HG03139 (cell line): ENCODE measurements around the gene NEDD8.
"Not testable (repeated sequence)": the region's sequence is repeated elsewhere in the genome, so short reads cannot be mapped to it uniquely, and the experiment has no call there.

Experiments used
- ATAC-seq: cut with Tn5 transposase; IDR thresholded peaks from one replicate; pipeline ENCODE4 v1.9.1; 2021; ENCODE audit not compliant: unreplicated experiment

NEDD8 gene

DNA sequence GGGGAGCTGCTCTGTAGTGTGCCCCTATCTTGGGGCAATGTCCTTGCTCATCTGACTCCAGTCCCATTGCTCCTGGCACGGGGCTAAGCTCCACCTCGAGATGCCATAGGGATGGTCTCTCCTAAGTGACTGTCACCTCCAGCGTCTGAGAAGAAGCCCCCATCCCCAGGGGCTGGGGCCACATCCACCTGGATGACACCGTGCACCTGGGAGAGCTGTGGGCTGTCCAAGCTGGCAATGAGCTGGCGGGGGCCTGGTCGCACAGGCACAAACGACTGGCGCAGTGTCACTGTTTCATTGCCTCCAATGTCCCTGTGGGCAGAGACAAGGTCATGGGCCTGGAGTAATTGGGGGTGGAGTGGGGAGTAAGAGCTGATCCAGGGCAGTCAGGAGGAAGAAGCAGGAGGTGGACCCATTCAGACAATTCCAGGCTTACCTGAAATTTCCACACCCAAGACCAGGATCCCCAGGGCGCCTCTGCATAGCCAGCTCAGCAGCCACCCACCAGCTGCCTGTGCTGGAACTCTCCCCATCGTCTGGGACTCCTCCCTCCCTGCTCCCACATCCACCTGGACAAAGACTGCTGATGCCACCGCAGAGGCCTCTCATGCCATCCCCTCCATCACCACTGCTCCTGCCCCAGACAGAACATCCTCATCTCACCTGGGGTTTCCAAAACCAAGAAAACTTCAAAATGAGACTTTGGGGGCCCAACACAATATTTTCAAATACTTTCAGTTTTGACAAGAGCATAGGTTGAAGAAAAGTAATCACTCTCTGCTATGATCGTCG is 17.3 kb upstream of the NEDD8 start:
- no peak for ATAC-seq

DNA sequence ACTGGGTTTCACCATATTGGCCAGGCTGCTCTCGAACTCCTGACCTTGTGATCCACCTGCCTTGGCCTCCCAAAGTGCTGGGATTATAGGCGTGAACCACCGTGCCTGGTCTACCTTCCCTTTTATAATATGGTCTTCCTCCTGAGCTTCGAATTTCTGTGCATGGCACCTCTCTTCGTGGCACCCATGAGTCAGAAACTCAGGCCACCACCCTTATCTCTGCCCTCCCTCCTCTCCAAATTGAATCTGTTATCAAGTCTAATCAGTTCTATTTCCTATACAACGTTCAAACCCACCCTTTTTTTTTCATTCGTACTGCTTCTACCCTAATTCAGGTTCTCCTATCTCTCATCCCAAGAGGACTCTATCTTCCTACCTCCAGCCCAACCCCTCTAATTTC is 15.3 kb upstream of the NEDD8 start:
- no peak for ATAC-seq

DNA sequence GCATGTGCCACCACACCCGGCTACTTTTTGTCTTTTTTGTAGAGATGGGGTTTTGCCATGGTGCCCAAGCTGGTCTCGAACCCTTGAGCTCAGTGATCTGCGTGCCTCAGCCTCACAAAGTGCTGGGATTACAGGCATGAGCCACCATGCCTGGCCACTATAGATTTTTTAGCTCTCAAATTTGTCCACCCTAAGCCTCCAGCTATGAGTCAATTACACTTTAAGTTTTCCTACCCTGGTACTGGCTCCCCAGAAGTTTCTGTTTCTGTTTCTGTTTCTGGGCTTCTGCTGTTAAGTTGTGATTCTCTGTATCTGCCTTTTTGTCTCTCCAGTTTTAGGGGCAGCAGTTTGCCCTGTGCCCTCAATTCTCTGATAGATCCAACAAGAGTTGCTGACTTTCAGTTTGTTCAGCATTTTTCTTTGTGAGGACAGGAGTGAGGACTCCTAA is 14.6 kb upstream of the NEDD8 start:
- no peak for ATAC-seq

DNA sequence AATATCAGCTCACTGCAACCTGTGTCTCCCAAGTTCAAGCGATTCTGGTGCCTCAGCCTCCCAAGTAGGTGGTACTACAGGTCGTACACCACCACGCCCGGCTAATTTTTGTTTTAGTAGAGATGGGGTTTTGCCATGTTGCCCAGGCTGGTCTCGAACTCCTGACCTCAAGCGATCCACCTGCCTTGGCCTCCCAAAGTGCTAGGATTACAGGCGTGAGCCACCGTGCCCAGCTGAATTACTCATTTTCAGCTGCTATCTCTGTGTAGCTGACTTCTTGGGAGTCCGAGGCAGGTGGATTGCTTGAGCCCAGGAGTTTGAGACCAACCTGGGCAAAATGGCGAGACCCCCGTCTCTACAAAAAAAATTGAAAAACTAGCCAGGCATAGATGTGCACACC is 13.2 kb upstream of the NEDD8 start:
- ATAC-seq: not testable (repeated sequence)

DNA sequence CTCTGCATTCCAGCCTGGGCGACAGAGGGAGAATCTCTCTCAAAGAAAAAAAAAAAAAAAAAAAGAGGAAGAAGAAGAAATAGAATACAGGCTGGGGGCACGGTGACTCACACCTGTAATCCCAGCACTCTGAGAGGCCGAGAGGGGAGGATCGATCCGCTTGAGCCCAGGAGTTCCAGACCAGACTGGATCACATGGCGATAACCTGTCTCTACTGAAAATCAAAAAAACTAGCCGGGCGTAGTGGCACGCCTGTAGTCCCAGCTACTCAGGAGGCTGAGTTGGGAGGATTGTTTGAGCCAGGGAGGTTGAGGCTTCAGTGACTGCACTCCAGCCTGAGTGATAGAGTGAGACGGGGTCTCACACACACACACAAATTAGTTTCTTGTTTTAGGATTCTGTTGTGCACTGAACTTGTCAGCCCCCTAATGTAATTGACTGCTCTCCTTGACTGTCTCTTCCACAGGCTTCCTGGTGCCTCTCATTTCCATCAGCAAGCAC is 11.2 kb upstream of the NEDD8 start:
- ATAC-seq: no peak

DNA sequence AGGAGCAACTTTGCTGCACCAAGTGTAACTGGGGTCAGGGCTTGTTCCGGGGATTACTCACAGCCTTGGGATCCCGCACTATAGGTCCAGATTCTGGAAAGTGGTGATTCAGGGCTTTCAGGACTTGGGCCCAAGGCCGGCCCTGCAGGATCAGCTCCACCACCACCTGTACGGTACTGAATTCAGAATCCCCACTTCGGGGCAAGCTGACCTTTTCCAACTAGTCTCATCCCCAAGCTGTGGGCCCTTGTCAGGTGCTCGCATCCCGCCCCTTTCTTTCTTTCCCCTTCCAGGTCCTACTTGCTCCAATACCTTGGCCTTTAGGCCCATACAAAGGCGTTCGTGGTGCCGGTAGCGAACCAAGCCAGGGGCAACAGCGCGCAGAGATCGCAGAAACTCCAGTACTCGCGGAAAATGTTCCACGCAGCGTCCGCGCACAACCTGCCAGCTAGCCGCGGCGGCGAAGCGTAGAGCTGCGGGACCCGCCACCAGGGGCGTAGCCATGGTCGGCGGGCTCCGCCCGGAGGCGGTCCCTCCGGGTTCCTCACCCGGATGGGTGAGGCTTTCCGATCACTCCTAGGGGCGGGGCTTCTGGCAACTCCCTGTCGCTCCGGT is 9.8 kb upstream of the NEDD8 start:
- peak; percentile 72 for ATAC-seq

DNA sequence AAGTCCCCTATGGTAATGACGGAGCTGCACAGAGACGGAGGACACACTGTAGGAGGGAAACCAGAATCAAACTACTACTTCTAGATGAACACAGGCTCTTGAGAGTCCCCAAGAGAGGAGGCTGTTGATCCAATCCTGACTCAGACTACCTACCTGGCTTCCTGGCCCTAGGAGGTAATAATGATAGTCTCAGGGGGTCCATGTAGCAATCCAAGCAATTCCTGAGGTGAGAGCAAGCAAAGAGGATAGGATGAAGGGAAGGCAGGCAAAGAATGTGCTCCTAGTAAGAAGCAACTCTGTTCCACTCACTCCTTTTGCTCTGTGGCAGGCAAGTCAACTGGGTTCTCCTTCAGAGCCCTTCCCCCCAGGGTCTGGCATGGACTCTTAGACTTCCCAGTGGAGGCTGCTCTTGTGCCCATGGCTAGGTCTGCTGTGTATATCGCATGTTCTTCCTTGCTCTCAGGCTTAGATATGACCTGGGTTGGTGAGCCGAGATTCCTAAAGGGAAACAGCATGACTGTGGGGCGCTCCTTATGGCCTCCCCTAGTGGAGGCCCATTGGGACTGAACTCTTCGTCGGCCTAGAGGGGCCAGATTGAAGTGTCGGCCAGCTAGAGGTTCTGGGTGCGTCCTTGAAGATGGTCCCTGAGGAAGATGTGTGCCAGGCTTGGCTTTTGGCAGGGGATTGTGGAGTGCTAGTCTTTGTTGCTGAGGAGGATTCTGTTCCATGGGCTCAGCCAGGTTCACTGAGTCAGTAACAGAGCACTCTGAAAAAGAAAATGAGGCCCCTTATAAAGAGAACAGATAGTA is 8.1 kb upstream of the NEDD8 start:
- no peak for ATAC-seq

DNA sequence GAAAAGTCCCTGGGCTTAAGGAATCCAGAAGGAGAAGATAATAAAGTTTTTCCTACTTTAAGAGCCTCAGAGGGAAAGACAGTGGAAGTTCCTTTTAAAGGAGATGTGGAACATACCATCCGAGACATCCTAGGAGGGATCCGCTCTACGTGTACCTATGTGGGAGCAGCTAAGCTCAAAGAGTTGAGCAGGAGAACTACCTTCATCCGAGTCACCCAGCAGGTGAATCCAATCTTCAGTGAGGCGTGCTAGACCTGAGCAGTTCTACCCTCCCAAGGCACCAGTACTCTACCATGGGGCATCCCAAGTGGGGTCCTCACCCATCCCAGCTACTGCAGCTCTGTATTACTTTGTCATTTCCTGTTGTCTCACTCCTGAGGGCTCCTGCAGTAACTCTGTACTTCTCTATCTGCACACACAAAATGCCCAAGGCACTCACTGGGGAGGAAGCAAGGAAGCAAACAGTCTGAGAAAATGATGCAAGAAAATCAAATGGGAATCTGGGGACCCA is 6.4 kb upstream of the NEDD8 start:
- no peak for ATAC-seq

DNA sequence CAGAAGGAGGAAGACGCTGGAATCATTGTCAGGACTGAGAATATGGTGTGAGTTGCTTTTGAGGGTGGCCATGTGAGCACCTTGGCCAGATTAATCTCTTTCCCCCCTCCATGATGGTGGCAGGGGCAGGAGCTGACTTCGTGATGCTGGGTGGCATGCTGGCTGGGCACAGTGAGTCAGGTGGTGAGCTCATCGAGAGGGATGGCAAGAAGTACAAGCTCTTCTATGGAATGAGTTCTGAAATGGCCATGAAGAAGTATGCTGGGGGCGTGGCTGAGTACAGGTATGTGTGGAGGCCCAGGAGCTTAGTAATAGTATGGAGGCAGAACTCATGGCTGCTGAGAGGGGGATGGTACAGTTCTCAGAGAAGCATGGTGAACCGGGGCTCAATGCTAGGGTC is 6.0 kb upstream of the NEDD8 start:
- ATAC-seq: no peak

DNA sequence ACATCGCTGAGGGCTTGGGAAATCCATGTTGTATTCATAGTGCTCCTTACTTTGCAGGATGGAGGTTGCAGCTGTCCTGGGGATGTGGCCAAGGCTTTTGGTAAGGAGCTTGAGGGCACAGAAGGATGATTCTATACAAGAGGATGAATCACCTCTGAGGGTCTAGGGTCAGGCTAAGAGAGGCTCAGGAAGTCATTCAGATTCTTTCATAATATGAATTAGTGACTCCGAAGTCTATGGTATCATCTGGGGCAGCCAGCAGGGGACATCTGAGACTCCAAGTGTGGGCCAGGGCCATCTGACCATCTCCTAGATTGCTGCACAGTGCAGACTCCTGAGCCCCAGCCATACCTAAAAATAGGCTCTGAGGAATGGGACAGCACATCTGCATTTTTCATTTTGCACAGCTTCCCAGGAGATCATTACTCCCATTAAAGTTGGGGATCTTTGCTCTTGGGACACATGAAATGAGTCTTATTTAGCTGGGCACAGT is 5.3 kb upstream of the NEDD8 start:
- ATAC-seq: no peak

DNA sequence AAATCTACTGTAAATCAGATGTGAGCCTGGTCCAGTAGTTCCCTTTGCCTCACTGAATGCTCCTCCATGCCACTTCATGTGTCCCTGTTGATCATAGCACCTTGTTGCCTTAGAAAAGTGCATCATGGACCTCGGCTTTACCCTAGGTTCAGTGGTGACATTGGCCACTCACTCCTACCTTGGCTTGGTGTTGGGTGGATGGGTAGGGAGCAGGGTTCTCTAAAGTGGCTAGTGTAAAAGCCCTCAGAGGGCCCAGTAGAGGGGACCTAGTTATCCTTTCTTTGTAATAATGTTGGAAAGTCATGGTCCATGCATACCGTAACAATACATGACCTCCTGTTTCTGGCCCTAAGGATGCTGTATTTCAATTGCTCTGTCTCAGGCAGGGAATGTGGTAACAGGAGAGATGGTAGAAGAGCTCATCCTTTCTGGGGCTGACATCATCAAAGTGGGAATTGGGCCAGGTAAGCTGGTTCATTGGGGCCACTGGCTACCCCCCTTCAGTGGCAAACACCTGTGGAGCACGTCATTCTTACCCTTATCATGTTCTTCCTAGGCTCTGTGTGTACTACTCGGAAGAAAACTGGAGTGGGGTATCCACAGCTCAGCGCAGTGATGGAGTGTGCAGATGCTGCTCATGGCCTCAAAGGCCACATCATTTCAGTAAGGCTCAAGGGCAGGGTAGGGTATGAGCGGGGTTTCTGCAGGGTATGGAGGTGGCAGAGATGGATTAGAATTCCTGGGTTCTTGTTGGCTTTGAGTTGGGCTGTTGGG is 4.7 kb upstream of the NEDD8 start:
- ATAC-seq: no peak

DNA sequence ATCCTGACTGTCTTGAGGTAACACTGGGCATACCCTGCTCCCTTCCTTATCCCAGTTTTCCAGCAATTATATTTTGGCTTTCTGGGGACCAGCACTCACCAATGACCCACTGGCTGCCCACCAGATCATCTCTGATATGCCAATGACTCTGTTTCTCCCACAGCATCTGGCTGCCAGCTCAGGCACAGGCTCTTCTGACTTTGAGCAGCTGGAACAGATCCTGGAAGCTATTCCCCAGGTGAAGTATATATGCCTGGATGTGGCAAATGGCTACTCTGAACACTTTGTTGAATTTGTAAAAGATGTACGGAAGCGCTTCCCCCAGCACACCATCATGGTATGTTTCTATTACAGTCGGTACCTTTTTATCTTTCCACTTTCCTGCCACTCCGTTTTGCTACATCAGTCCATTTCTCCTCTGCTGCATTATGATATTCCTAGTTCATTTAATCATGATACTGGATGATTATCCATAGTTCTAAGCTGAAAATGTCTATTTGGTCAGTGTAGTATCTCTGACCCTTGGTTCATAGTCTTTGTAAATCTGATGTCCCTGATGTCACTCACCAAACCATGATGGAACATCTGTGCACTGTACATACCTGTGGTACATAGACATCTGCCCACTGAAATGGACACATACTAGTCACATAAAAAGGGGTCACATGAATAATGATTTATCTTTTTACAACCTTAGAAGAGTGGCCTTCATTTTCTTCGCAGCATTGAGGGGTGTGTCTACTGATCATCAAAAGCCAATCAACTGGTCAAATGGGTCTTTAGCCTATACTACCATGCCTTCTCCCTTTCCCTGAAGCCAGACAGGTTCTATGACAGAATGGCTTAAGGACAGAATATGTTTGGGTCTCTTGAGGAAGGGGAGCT is 3.9 kb upstream of the NEDD8 start:
- no peak for ATAC-seq

DNA sequence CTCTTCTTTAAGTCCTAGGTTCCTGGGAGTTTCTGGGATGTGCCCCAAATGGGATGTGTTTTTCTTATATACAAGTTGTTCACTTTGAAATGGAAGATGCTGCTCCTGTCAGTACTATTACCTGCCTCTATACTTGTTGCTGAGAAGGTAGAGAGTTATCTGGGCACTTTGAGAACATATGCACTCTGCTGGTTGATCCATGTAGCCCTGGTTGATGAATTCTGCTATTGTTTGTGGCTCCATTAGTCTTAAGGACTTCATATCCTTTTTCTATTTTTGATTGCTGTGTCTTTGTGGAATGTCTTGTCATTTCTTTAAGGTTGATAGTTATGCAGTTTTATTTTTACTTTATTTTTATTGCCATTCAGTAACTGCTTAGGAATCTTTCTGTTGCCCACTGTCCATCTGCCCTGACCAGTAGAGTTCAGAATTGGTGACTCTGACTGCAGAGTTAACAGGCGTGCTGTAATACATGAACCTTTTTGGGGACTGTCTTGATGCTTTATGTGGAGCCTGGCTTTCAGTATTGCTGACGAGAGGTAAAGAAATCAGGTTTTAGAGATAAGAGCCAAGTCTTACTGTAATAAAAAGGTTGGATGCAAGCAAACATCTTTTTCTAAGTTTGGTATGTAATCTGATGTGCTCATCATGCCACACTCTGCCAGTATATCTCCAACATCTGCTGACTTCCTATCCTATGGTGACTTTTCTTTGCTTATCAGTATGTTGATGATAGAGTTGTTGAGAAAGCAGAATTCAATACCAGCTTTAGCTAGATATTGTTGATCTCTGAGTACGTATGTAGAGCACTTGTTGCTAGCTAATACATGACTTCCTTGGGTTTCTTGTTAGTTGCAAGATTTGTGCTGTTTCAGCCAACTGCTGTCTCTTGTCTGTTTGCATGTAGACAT is 2.2 kb upstream of the NEDD8 start:
- ATAC-seq: no peak

DNA sequence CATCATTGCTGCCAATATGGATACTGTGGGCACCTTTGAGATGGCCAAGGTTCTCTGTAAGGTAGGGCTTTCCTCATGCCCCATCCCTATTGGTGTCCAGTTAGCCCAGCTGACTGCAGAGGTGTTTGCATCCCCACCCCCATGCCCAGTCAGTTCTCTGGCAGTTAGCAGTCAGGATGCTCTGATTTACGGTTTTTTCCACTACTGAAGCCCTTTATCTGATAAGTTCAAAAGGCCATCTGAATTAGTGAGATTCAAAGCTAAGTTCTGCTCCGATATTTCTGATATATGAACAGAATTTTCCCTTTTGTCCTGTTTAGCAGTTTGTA is 1.3 kb upstream of the NEDD8 start:
- no peak for ATAC-seq

DNA sequence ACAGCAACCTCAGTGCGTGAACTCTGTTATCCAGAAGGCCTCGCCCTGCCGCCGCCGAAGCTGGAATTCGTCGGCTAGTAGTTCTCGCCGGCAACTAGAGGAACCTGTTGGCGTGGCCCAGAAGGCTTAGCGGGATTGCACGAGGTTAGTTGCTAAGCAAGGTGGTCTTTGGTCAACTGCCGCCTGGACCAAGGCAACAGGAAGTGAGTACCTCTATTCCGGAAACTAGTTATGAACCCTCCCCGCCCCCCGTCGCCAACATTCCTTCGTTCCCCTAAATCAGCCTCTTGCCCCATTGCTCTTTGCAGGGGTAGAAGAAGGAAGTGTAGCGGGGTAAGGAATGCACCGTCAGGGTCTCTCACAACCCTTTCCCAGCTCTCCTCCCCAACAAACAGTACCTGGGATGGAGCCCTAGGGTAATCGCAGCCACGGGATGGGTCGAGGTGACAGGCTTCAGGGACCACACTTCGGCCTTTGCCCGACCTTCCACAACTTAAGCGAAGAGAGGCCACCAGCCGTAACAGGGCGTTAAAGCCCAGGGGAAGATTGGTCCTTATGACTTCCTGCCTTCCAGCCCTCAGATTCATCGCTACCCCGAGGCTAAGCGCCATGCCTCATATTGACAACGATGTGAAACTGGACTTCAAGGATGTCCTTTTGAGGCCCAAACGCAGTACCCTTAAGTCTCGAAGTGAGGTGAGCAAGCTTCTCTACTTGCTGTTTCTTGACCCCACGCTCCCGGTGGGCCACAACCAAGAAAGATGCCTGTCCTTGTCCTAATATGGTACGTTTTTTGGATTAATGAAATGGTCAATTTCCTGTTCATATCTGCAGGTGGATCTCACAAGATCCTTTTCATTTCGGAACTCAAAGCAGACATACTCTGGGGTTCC is 724 bp upstream of the NEDD8 start, which contains the start of gene GMPR2:
GMPR2 (plus strand) TSS at position 285 of the 893 bp plus-strand sequence; CDS start at position 610, 325 bp downstream.
- peak; percentile 39 for ATAC-seq

DNA sequence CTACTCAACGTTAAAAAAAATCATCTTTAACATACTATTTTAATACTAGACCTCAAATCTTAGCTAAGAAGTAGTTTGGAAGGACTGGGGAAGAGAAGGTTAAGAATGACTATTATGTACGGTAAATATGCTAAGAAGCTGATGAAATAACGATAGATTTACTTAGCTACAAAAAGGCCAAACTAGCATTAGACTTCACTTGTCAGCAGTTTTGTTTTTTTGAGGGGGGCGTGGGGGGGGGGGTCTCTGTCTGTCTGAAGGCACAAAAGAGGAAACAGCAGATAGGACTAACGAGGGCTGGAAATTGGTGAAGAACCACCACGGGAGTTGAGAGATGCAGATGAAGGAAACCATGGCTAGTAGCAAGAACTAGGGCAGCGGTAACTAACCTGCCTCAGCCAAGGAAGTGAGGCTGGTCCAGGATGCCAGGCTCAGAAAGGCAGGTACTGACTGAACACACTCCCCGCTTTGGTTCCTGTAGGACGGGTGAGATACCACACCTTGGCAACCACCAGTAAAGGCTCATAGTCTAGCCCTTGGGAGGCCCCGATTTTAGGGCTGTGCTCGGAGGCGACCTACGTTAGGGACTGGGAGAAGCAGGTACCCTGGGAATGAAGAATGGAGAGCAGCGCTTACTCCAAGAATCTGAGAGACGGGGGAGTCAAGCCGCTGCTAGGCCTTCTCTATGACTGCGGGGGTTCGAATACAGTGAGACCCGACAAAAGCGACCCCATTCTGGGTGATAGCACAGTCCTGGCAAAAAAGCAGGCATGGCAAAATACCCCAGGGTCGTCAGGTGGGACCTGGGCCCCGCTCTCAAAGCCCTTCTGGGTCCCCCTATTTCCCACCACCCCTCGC is 675 bp downstream of the NEDD8 start:
- no peak for ATAC-seq

DNA sequence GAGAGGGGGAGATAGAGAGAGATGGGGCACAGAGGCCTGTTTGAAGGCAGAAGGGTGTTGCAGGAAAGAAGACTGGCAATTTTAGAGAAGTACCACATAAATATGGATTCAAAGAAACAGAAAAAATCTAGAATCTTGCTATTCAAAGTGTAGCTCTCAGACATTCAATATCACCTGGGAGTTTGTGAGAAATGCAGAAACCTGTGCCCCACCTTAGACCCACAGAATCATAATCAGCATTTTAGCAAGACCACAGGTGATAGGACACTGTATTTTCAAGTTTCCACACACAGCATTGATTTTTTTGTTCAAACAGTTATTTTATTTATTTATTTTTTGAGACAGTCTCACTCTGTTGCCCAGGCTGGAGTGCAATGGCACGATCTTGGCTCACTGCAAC is 3.3 kb downstream of the NEDD8 start:
- no peak for ATAC-seq
